GM19397 (cell line): ENCODE measurements around the gene ZNF341.

Experiments
- ATAC-seq: cut with Tn5 transposase; IDR thresholded peaks from one replicate; pipeline ENCODE4 v1.9.1; 2021; ENCODE audit warnings: mild to moderate bottlenecking, moderate library complexity; ENCODE audit not compliant: unreplicated experiment

Gene ZNF341

GRCh38 chr20:33821270-33821836, 89.6 kb downstream of the ZNF341 start:
- no peak for ATAC-seq

- no peak for ATAC-seq
Measured at GRCh38 chr20:33822423-33822822, 90.6 kb downstream of the ZNF341 start.

GRCh38 chr20:33822991-33823390, 91.2 kb downstream of the ZNF341 start:
- ATAC-seq, result no peak

- no peak for ATAC-seq
Measured at GRCh38 chr20:33824852-33825251, 93.1 kb downstream of the ZNF341 start.

GRCh38 chr20:33825340-33826269, 93.8 kb downstream of the ZNF341 start:
- ATAC-seq, result no peak

GRCh38 chr20:33826270-33826897, 94.6 kb downstream of the ZNF341 start:
- no peak for ATAC-seq

GRCh38 chr20:33827109-33827508, 95.3 kb downstream of the ZNF341 start:
- ATAC-seq, result no peak

GRCh38 chr20:33827634-33828325, 96.0 kb downstream of the ZNF341 start:
- ATAC-seq, result no peak

GRCh38 chr20:33828326-33828844, 96.6 kb downstream of the ZNF341 start:
- no peak for ATAC-seq

GRCh38 chr20:33828967-33829560, 97.3 kb downstream of the ZNF341 start:
- ATAC-seq, result no peak

- no peak for ATAC-seq
Measured at GRCh38 chr20:33829636-33830035, 97.8 kb downstream of the ZNF341 start.

- ATAC-seq, result no peak
Measured at GRCh38 chr20:33830371-33830770, 98.6 kb downstream of the ZNF341 start.

- ATAC-seq, result no peak
Measured at GRCh38 chr20:33832103-33832804, 100.5 kb downstream of the ZNF341 start.

GRCh38 chr20:33833333-33833732, 101.5 kb downstream of the ZNF341 start:
- ATAC-seq, result no peak

- no peak for ATAC-seq
Measured at GRCh38 chr20:33835615-33836172, 103.9 kb downstream of the ZNF341 start.

- no peak for ATAC-seq
Measured at GRCh38 chr20:33836277-33836676, 104.5 kb downstream of the ZNF341 start.

- no peak for ATAC-seq
Measured at GRCh38 chr20:33837096-33837830, 105.5 kb downstream of the ZNF341 start.

- no peak for ATAC-seq
Measured at GRCh38 chr20:33838035-33838864, 106.5 kb downstream of the ZNF341 start.
